ENCODE measurements around the gene MLLT1. TPM values are rescaled to one million over a fixed set of nuclear protein-coding genes. Genes with fewer than 3 reads are reported as not detected.

MLLT1 gene
- total and polyA plus RNA-seq, 2 of the 8 experiments (the other 6 are each of a cell fraction or from before 2014, with no cell fraction given): 18.8 to 45.1 TPM

DNA sequence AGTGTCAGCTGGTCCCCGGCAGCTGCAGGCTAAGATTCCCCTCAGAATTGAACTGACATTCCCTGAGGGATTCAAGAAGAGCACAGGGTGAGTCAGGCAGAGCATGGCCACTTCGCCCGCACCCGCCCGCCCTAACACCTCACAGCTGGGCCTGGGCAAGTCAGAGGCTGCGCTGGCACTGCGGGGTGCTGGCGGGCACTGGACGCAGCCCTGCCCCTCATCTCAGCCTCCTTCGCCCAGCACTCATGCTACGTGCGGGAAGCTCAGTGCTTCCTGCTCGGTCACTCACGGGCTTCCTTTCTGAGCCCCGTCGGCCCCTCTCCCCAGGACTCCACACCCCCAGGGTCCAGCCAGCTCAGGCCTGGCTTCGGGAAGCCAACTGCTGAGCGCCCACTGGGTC, 56.9 kb downstream of the MLLT1 start:
- Histone ChIP-seq H4K8ac (ENCODE audit: extremely low read depth, insufficient read depth, low read length) (no peak overlapping the region; the same call in 1 of the 2 replicates), H3K14ac (ENCODE audit: insufficient read length) (no peak overlapping the region), H2BK5ac (ENCODE audit: low read depth, low read length) (no peak overlapping the region), H3K4ac (replicated peaks; ENCODE audit: insufficient read length, low read depth, low read length) (no peak overlapping the region), H2AFZ (ENCODE audit: low read length) (no peak overlapping the region), H3K18ac (ENCODE audit: extremely low read depth, low read length) (no peak overlapping the region), H3K23me2 (ENCODE audit: low read depth, low read length) (no peaks in the 10 kb centered on the region), H4K5ac (ENCODE audit: insufficient read length, low read depth, low read length) (no peak overlapping the region), H4K91ac (replicated peaks; ENCODE audit: insufficient read length, low read length) (no peak overlapping the region), H3K9me3 (ENCODE audit: insufficient read depth in 2 of 2, low read depth in 1 of 2, low read length in 1 of 2) (no peaks in the 10 kb centered on the region), H3K4me2 (ENCODE audit: insufficient read depth in 1 of 2, low read depth in 2 of 2, low read length in 2 of 2) (no peak overlapping the region), H3K27ac (ENCODE audit: low read depth, low read length) (no peak overlapping the region), H2AK5ac (ENCODE audit: low read depth, low read length) (no peak overlapping the region), H3K23ac (ENCODE audit: insufficient read length) (no peak overlapping the region), H2BK12ac (ENCODE audit: low read depth, low read length) (no peak overlapping the region), H3K56ac (replicated peaks; ENCODE audit: insufficient read length, low read depth, low read length) (no peak overlapping the region), H2BK15ac (ENCODE audit: low read length) (no peak overlapping the region), H3K9ac (replicated peaks in 1 of 4; ENCODE audit: extremely low read depth in 1 of 4, low read depth in 3 of 4, low read length in 3 of 4) (no peak overlapping the region), H3K27me3 (replicated peaks in 1 of 4; ENCODE audit: control insufficient read depth in 3 of 4, extremely low read depth in 1 of 4, insufficient read depth in 3 of 4, low read length in 3 of 4) (no peaks in the 10 kb centered on the region; a peak in 1 of 7 replicates), H4K20me1 (replicated peaks in 1 of 2; ENCODE audit: control insufficient read depth in 1 of 2, insufficient read depth in 2 of 2, low read length in 2 of 2) (peaks cover 8 to 25% of the 10 kb centered on the region in 2 experiments), H3K79me2 (ENCODE audit: control insufficient read depth in 1 of 2, insufficient read depth in 2 of 2, low read length in 2 of 2) (0 out of 4 replicates have a peak, but pooled peaks cover 0 to under 1% of the 10 kb centered on the region in 2 experiments), H3K36me3 (ENCODE audit: control insufficient read depth in 2 of 4, insufficient read depth in 4 of 4, low read length in 3 of 4) (peaks cover 10 to 23% (median 12%) of the 10 kb centered on the region in 4 experiments; a peak in 5 of 8 replicates), H2BK120ac (replicated peaks; ENCODE audit: low read depth, low read length) (no peak overlapping the region), H3K79me1 (ENCODE audit: low read depth, low read length) (peaks cover 5% of the 10 kb centered on the region), H3K4me3 (ENCODE audit: extremely low read depth in 1 of 4, insufficient read depth in 2 of 4, low read depth in 3 of 4, low read length in 4 of 4) (no peak overlapping the region), H2BK20ac (ENCODE audit: low read length) (no peak overlapping the region), H3K4me1 (replicated peaks in 1 of 4; ENCODE audit: control insufficient read depth in 3 of 4, insufficient read depth in 4 of 4, low read length in 3 of 4) (peaks cover 0 to 5% (median 0%) of the 10 kb centered on the region in 4 experiments; a peak in 1 of 7 replicates)
- FAIRE-seq: no peak
- WGBS, 2 experiments (ENCODE audit: extremely low coverage in 1 of 2, insufficient coverage in 1 of 2, insufficient read length in 1 of 2, insufficient replicate concordance in 2 of 2, low coverage in 1 of 2, low lambda C conversion rate in 2 of 2, missing lambda C conversion rate in 1 of 2): 98% methylated on average over 11 of the region's 18 CpGs; no CpG with 5 or more reads in 1 of the 2 experiments
- TF ChIP-seq CBX5 (IDR thresholded peaks at IDR 0.05; ENCODE audit: low read depth, low read length): no peak
- no peak for TF ChIP-seq TAF7 (optimal IDR thresholded peaks at IDR 0.05; ENCODE audit: borderline replicate concordance, low read depth, low read length)
- no peak for TF ChIP-seq KDM1A (IDR thresholded peaks at IDR 0.05; ENCODE audit: borderline replicate concordance, low read length)
- ChIA-PET CTCF (ENCODE audit: partially characterized antibody) (interaction anchor here (1.0 to 3.0 kb wide), 5 partner anchors 10 to 175 kb away, joined by 3 to 16 read pairs (median 4); no protein-coding TSS in a partner anchor), POLR2A (ENCODE audit: partially characterized antibody) (interaction anchor here (1.1 to 1.5 kb wide), 4 partner anchors 8 to 155 kb away, joined by 3 to 4 read pairs (median 3); no protein-coding TSS in a partner anchor)
- no peak for DNase-seq (ENCODE audit: low read depth in 1 of 2, low spot score in 2 of 2)
